Calu3 (cell line): ENCODE data around the gene CFAP65. TPM values are rescaled to one million over a fixed set of nuclear protein-coding genes. Genes with fewer than 3 reads are reported as not detected.
A peak's percentile ranks its signal among the peaks of the same experiment; 100 is the strongest.

Experiments
- BruUV-seq: library from RNA; stranded (reverse); fragments of 400-500 nt; replicated peaks from 2 replicates; lab custom pipeline; 2021; lab: Mats Ljungman, UMichigan
- CTCF ChIA-PET: fragments of 300-600 bp; sonication (Branson Sonifier 250); formaldehyde crosslinking; loops from one replicate; lab custom pipeline; 2022; ENCODE audit warnings: antibody characterized with exemption; lab: Charles Lee
- DNase-seq: peaks from one replicate; pipeline ENCODE4 v3.0.0; 2022
- H3K27ac Mint-ChIP-seq: one replicate; pipeline ENCODE4 v1.8.0; 2022; ENCODE audit warnings: mixed read lengths; ENCODE audit not compliant: unreplicated experiment
- H3K27me3 Mint-ChIP-seq: one replicate; pipeline ENCODE4 v1.8.0; 2022; ENCODE audit warnings: mixed read lengths; ENCODE audit not compliant: unreplicated experiment
- H3K36me3 Mint-ChIP-seq: one replicate; pipeline ENCODE4 v1.8.0; 2022; ENCODE audit warnings: mild to moderate bottlenecking, moderate library complexity, mixed read lengths; ENCODE audit not compliant: insufficient read depth, unreplicated experiment
- H3K4me1 Mint-ChIP-seq: one replicate; pipeline ENCODE4 v1.8.0; 2022; ENCODE audit warnings: mild to moderate bottlenecking, low read depth, mixed read lengths; ENCODE audit not compliant: unreplicated experiment
- H3K4me3 Mint-ChIP-seq: one replicate; pipeline ENCODE4 v1.8.0; 2022; ENCODE audit warnings: mild to moderate bottlenecking, low read depth, moderate library complexity, mixed read lengths; ENCODE audit not compliant: unreplicated experiment
- H3K9me3 Mint-ChIP-seq: one replicate; pipeline ENCODE4 v1.8.0; 2022; ENCODE audit warnings: low read depth, mixed read lengths; ENCODE audit not compliant: unreplicated experiment
- intact Hi-C: fragments of 100-400 bp; cut with micrococcal nuclease; formaldehyde crosslinking; loops from one replicate; pipeline ENCODE4 v1.10.0; 2022; ENCODE audit not compliant: unreplicated experiment
- total RNA-seq: library from RNA; stranded (reverse); gene quantifications from 2 replicates; pipeline ENCODE4 v1.2.3, GENCODE V29; 2022
- TF ChIP-seq, protein P1 (sequence below): fragments of 200-600 bp; IDR thresholded peaks from one replicate; pipeline ENCODE4 v1.8.0; 2022; ENCODE audit warnings: antibody characterized with exemption; ENCODE audit not compliant: unreplicated experiment

The CFAP65 gene
- total RNA-seq, 1 experiment from 2014 or later = 0.68 TPM

DNA sequence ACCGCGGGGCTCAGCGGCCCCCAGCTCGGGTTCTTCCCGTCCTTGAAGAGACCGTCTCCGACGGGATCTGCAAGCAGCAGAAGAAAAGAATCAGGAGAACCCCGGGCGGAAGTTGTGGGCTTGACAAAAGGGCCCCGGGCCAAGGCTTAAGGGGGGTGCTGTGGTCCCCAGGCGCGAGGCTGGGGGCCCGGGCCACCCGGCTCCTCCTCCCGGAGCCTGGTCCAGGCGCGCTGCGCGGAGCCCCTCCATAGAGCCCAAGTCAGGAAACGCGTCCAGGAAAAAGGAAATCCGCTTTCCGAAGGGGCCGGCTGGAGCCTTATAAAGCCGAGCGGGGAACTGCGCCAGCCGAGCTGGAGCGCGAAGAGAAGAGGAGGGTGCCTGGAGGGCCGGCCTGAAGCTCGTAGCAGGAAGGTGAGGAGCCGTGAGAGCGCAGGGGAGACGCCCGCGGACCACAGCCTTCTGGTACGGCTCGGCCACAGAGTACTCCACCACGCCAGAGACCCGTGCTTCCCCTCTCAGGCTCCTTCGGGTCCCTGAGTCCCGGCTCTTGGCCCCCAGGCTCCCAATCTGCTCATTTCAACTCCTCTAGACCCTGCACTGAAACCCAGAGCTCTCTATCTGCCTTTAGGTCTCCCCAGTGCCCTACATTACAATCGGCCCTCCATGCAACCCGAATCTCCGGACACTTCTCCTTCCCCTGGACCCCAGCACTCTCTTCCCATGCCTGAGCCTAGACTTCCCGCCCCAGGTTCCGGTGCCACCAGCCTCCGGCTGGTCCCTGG, 56.9 kb downstream of the CFAP65 start:
- TF ChIP-seq, protein P1, sequence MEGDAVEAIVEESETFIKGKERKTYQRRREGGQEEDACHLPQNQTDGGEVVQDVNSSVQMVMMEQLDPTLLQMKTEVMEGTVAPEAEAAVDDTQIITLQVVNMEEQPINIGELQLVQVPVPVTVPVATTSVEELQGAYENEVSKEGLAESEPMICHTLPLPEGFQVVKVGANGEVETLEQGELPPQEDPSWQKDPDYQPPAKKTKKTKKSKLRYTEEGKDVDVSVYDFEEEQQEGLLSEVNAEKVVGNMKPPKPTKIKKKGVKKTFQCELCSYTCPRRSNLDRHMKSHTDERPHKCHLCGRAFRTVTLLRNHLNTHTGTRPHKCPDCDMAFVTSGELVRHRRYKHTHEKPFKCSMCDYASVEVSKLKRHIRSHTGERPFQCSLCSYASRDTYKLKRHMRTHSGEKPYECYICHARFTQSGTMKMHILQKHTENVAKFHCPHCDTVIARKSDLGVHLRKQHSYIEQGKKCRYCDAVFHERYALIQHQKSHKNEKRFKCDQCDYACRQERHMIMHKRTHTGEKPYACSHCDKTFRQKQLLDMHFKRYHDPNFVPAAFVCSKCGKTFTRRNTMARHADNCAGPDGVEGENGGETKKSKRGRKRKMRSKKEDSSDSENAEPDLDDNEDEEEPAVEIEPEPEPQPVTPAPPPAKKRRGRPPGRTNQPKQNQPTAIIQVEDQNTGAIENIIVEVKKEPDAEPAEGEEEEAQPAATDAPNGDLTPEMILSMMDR = no peak
- no peaks in the 10 kb centered on the region for H3K9me3 Mint-ChIP-seq
- peaks cover 100% of the 10 kb centered on the region for H3K27me3 Mint-ChIP-seq
- H3K27ac Mint-ChIP-seq = no peak overlapping the region
- peaks cover 28% of the 10 kb centered on the region for H3K4me1 Mint-ChIP-seq
- CTCF ChIA-PET = interaction anchor here (0.6 to 0.9 kb wide), 2 partner anchors 10 to 757 kb away, joined by 3 to 5 read pairs; no protein-coding TSS in a partner anchor
- peaks cover 9% of the 10 kb centered on the region for H3K36me3 Mint-ChIP-seq
- intact Hi-C loops = loop anchor here (10.0 kb wide), 1 partner anchor 130 kb away; the partner anchor contains the start of gene WNT6
- BruUV-seq = no TSS peak
- H3K4me3 Mint-ChIP-seq = peak overlapping the region; percentile 36
- no peak for DNase-seq

- TF ChIP-seq, protein P1 = no peak
- Mint-ChIP-seq H3K36me3 (peaks cover 9% of the 10 kb centered on the region), H3K4me1 (peaks cover 28% of the 10 kb centered on the region), H3K27me3 (peaks cover 95% of the 10 kb centered on the region), H3K9me3 (no peaks in the 10 kb centered on the region), H3K4me3 (no peak overlapping the region), H3K27ac (no peak overlapping the region)
- no peak for DNase-seq
- CTCF ChIA-PET = interaction anchor here (0.9 kb wide), 1 partner anchor 10 kb away, joined by 3 read pairs; no protein-coding TSS in a partner anchor
- intact Hi-C loops = loop anchor here (10.0 kb wide), 1 partner anchor 129 kb away; the partner anchor contains the start of gene WNT6
- no TSS peak for BruUV-seq
Observed at GRCh38 chr2:218983934-218984238, 57.4 kb downstream of the CFAP65 start.

DNA sequence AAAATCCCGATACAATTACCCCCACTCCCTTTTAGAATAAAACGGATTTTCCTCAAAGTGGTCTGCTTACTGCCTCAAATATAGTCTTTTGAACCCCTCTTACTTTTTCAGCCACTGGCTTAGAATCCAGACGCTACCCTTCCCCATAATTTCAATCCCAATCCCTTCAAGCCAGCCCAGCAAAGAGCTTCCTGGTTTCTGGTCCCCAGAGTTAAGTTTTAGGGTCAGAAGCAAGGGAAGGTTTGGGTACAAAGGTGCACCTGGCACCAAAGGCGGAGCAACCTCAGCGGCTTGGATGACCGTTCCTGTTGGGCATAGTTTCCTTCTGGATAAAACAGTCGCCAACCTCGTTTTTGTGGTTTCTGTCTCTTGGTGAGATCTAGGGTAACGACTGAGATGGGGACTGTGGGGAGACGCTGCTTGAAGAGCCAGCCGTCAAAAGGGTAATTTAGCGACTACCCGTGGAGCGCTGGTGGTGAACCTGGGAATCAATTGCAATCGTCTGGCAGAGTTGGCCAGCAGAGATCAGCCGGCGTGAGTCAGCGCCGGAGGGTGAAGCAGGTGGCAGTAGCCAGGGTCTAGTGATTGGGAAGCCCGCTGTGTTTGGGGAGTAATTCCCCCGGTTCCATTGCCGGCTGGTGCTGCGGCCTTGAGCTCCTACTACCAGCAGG, 57.9 kb downstream of the CFAP65 start:
- peaks cover 91% of the 10 kb centered on the region for H3K27me3 Mint-ChIP-seq
- intact Hi-C loops = loop anchor here (10.0 kb wide), 1 partner anchor 129 kb away; the partner anchor contains the start of gene WNT6
- TF ChIP-seq, protein P1 = no peak
- H3K4me1 Mint-ChIP-seq = peaks cover 28% of the 10 kb centered on the region
- BruUV-seq = no TSS peak
- H3K4me3 Mint-ChIP-seq = peak overlapping the region; percentile 17
- H3K36me3 Mint-ChIP-seq = peaks cover 9% of the 10 kb centered on the region
- no peaks in the 10 kb centered on the region for H3K9me3 Mint-ChIP-seq
- CTCF ChIA-PET = no interaction called here
- DNase-seq = peak; percentile 40
- H3K27ac Mint-ChIP-seq = no peak overlapping the region

DNA sequence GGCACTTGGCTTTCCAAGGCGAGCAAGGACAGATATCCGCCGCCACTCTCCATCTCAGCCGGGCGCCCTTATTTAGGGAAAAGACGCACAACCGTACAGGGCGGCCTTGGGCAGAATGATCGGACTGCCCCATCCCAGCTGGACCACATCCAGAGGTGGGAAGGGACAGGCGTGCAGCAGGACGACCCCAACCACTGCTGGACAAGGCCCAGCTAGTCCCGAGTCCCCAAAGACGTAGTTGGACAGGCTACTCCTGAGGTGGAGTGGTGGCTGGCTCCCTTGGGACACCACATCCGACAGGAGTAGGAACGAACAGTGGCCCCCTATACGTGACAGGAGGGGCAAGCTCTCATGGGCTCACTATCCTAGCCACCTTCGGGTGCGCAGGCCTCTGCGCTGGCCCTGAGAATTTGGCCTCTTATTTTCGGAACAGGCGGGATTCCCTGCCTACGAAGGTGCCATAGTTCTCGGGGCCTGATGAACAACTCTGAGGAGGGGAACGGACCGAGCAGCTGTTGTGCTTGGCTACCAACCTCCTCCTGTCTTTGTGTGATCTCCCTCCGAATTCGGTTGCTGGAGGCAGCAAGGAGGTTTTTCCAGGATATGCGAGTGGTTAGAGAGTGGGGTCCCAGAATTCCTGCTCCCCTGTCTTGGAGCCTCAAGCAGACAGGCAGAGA, 58.6 kb downstream of the CFAP65 start:
- BruUV-seq = no TSS peak
- DNase-seq = no peak
- intact Hi-C loops = loop anchor here (10.0 kb wide), 1 partner anchor 128 kb away; the partner anchor contains the start of gene WNT6
- peaks cover 28% of the 10 kb centered on the region for H3K4me1 Mint-ChIP-seq
- peaks cover 9% of the 10 kb centered on the region for H3K36me3 Mint-ChIP-seq
- no peak overlapping the region for H3K27ac Mint-ChIP-seq
- CTCF ChIA-PET = interaction anchor here (1.5 kb wide), 1 partner anchor 19 kb away, joined by 6 read pairs; no protein-coding TSS in a partner anchor
- H3K4me3 Mint-ChIP-seq = peak overlapping the region; percentile 51
- peaks cover 91% of the 10 kb centered on the region for H3K27me3 Mint-ChIP-seq
- TF ChIP-seq, protein P1 = no peak
- H3K9me3 Mint-ChIP-seq = no peaks in the 10 kb centered on the region
